OCI-LY7 (cell line): Measurements from ENCODE around the gene CUX1.

Source experiments
- CTCF ChIP-seq: fragments of 200-600 bp; sonication (generic); conservative IDR thresholded peaks from 2 replicates; pipeline ENCODE4 v1.5.1; 2014; ENCODE audit warnings: mild to moderate bottlenecking, antibody characterized with exemption, low read length, moderate library complexity, mixed read lengths
- EZH2phosphoT487 ChIP-seq: fragments of 200-600 bp; sonication (generic); IDR thresholded peaks from 2 replicates; pipeline ENCODE4 v1.6.1; 2018; ENCODE audit warnings: low read depth, borderline replicate concordance, mild to moderate bottlenecking, mixed run types, antibody characterized with exemption, low read length, moderate library complexity, mixed read lengths

- no peak for TF ChIP-seq CTCF
- TF ChIP-seq EZH2phosphoT487 = no peak
Observed at GRCh38 chr7:101884671-101885596, 67.5 kb downstream of the CUX1 start.
